ENCODE results near the gene MRPL57. TPM values are rescaled to one million over a fixed set of nuclear protein-coding genes. Genes with fewer than 3 reads are reported as not detected.
"Not testable (repeated sequence)": the region's sequence is repeated elsewhere in the genome, so short reads cannot be mapped to it uniquely, and the experiment has no call there.

MRPL57 gene
- total RNA-seq, 1 donor from 2014 or later = 17.1 TPM

GRCh38 chr13:21149568-21149967 lies 26.9 kb upstream of the MRPL57 start:
- H3K4me1 Mint-ChIP-seq = peaks cover 5% of the 10 kb centered on the region
- no peak for TF ChIP-seq CTCF (IDR thresholded peaks at IDR 0.05; ENCODE audit: unreplicated experiment)
- H3K27me3 Mint-ChIP-seq (ENCODE audit: low read depth) = no peaks in the 10 kb centered on the region
- no peak overlapping the region for H3K4me3 Mint-ChIP-seq
- H3K36me3 Mint-ChIP-seq = peaks cover 8% of the 10 kb centered on the region
- H3K27ac Mint-ChIP-seq = no peak overlapping the region
- no peaks in the 10 kb centered on the region for H3K9me3 Mint-ChIP-seq
- no peak for DNase-seq (ENCODE audit: low spot score in 2 of 2, unreplicated experiment in 2 of 2)

GRCh38 chr13:21150013-21150412 lies 26.4 kb upstream of the MRPL57 start:
- no peak for DNase-seq (ENCODE audit: low spot score in 2 of 2, unreplicated experiment in 2 of 2)
- Mint-ChIP-seq H3K27ac (no peak overlapping the region), H3K27me3 (ENCODE audit: low read depth) (no peaks in the 10 kb centered on the region), H3K4me1 (peaks cover 5% of the 10 kb centered on the region), H3K9me3 (no peaks in the 10 kb centered on the region), H3K36me3 (peaks cover 8% of the 10 kb centered on the region), H3K4me3 (no peak overlapping the region)
- no peak for TF ChIP-seq CTCF (IDR thresholded peaks at IDR 0.05; ENCODE audit: unreplicated experiment)

- Mint-ChIP-seq H3K36me3 (peaks cover 7% of the 10 kb centered on the region), H3K4me3 (no peak overlapping the region), H3K27ac (no peak overlapping the region), H3K4me1 (peaks cover 5% of the 10 kb centered on the region), H3K9me3 (no peaks in the 10 kb centered on the region), H3K27me3 (ENCODE audit: low read depth) (no peaks in the 10 kb centered on the region)
- TF ChIP-seq CTCF (IDR thresholded peaks at IDR 0.05; ENCODE audit: unreplicated experiment) = no peak
- no peak for DNase-seq (ENCODE audit: low spot score in 2 of 2, unreplicated experiment in 2 of 2)
Observed at GRCh38 chr13:21152251-21152899, 24.1 kb upstream of the MRPL57 start.

GRCh38 chr13:21164631-21165030 lies 11.8 kb upstream of the MRPL57 start:
- Mint-ChIP-seq H3K27me3 (ENCODE audit: low read depth) (no peaks in the 10 kb centered on the region), H3K36me3 (peaks cover 9% of the 10 kb centered on the region), H3K4me3 (no peak overlapping the region), H3K4me1 (no peaks in the 10 kb centered on the region), H3K9me3 (no peaks in the 10 kb centered on the region), H3K27ac (no peak overlapping the region)
- TF ChIP-seq CTCF (IDR thresholded peaks at IDR 0.05; ENCODE audit: unreplicated experiment) = no peak
- no peak for DNase-seq (ENCODE audit: low spot score in 2 of 2, unreplicated experiment in 2 of 2)

- H3K27me3 Mint-ChIP-seq (ENCODE audit: low read depth); H3K9me3 Mint-ChIP-seq; H3K4me1 Mint-ChIP-seq; DNase-seq (ENCODE audit: low spot score in 2 of 2, unreplicated experiment in 2 of 2); H3K4me3 Mint-ChIP-seq; H3K27ac Mint-ChIP-seq; H3K36me3 Mint-ChIP-seq: not testable (repeated sequence)
Observed at GRCh38 chr13:21165606-21166005, 10.9 kb upstream of the MRPL57 start.

- H3K27ac Mint-ChIP-seq = no peak overlapping the region
- no peak overlapping the region for H3K4me3 Mint-ChIP-seq
- no peak for DNase-seq (ENCODE audit: low spot score in 2 of 2, unreplicated experiment in 2 of 2)
- peaks cover 3% of the 10 kb centered on the region for H3K36me3 Mint-ChIP-seq
- peaks cover 2% of the 10 kb centered on the region for H3K4me1 Mint-ChIP-seq
- TF ChIP-seq CTCF (IDR thresholded peaks at IDR 0.05; ENCODE audit: unreplicated experiment) = no peak
- H3K9me3 Mint-ChIP-seq = no peaks in the 10 kb centered on the region
- H3K27me3 Mint-ChIP-seq (ENCODE audit: low read depth) = no peaks in the 10 kb centered on the region
Observed at GRCh38 chr13:21171420-21171819, 5.0 kb upstream of the MRPL57 start.

- H3K9me3 Mint-ChIP-seq; H3K27ac Mint-ChIP-seq; H3K27me3 Mint-ChIP-seq (ENCODE audit: low read depth); H3K36me3 Mint-ChIP-seq; H3K4me3 Mint-ChIP-seq; DNase-seq (ENCODE audit: low spot score in 2 of 2, unreplicated experiment in 2 of 2): not testable (repeated sequence)
- peaks cover 12% of the 10 kb centered on the region for H3K4me1 Mint-ChIP-seq
Observed at GRCh38 chr13:21173767-21174166, 2.7 kb upstream of the MRPL57 start.

Data from mesothelial cell of epicardium (in vitro differentiated cells).